ENCODE data around the gene PHF2. TPM values are rescaled to one million over a fixed set of nuclear protein-coding genes. Genes with fewer than 3 reads are reported as not detected.

Gene PHF2
- total RNA-seq, 6 experiments from 2014 or later, result 15.4 to 17.5 (median 16.6) TPM

GRCh38 chr9:93587651-93588347, 11.4 kb downstream of the PHF2 start:
- Mint-ChIP-seq H3K27ac (no peak overlapping the region), H3K4me1 (ENCODE audit: low read depth) (peaks cover 37% of the 10 kb centered on the region), H3K9me3 (peaks cover 24% of the 10 kb centered on the region), H3K4me3 (no peak overlapping the region), H3K36me3 (ENCODE audit: low read depth) (peaks cover 24% of the 10 kb centered on the region), H3K27me3 (ENCODE audit: insufficient read depth) (no peaks in the 10 kb centered on the region; the same call in 1 of the 2 replicates)
- peak; percentile 55 for TF ChIP-seq CTCF (IDR thresholded peaks at IDR 0.05)
- DNase-seq, result no peak

- peaks cover 17% of the 10 kb centered on the region for H3K9me3 Mint-ChIP-seq
- peaks cover 17% of the 10 kb centered on the region for H3K36me3 Mint-ChIP-seq (ENCODE audit: low read depth)
- H3K4me1 Mint-ChIP-seq (ENCODE audit: low read depth), result peaks cover 46% of the 10 kb centered on the region
- no peak for DNase-seq
- peak overlapping the region; percentile 67; the same call in 1 of the 2 replicates for H3K27ac Mint-ChIP-seq
- TF ChIP-seq CTCF (IDR thresholded peaks at IDR 0.05), result no peak
- no peaks in the 10 kb centered on the region; the same call in 1 of the 2 replicates for H3K27me3 Mint-ChIP-seq (ENCODE audit: insufficient read depth)
- peak overlapping the region; percentile 61; the same call in 1 of the 2 replicates for H3K4me3 Mint-ChIP-seq
These were observed 12.5 kb downstream of the PHF2 start for GRCh38 chr9:93588641-93589609.

- TF ChIP-seq CTCF (IDR thresholded peaks at IDR 0.05), result no peak
- peak overlapping the region; percentile 61 for H3K4me3 Mint-ChIP-seq
- peak overlapping the region; percentile 67 for H3K27ac Mint-ChIP-seq
- DNase-seq, result peak; percentile 50
- no peaks in the 10 kb centered on the region; the same call in 1 of the 2 replicates for H3K27me3 Mint-ChIP-seq (ENCODE audit: insufficient read depth)
- peaks cover 9% of the 10 kb centered on the region for H3K36me3 Mint-ChIP-seq (ENCODE audit: low read depth)
- H3K4me1 Mint-ChIP-seq (ENCODE audit: low read depth), result peaks cover 50% of the 10 kb centered on the region
- H3K9me3 Mint-ChIP-seq, result peaks cover 9% of the 10 kb centered on the region
These were observed 13.3 kb downstream of the PHF2 start for GRCh38 chr9:93589688-93590087.

- Mint-ChIP-seq H3K27me3 (ENCODE audit: insufficient read depth) (no peaks in the 10 kb centered on the region; the same call in 1 of the 2 replicates), H3K9me3 (no peaks in the 10 kb centered on the region), H3K36me3 (ENCODE audit: low read depth) (no peaks in the 10 kb centered on the region), H3K27ac (peak overlapping the region; percentile 43; the same call in 1 of the 2 replicates), H3K4me1 (ENCODE audit: low read depth) (peaks cover 50% of the 10 kb centered on the region), H3K4me3 (no peak overlapping the region)
- TF ChIP-seq CTCF (IDR thresholded peaks at IDR 0.05), result no peak
- no peak for DNase-seq
These were observed 14.3 kb downstream of the PHF2 start for GRCh38 chr9:93590609-93591234.

GRCh38 chr9:93591301-93592007, 15.1 kb downstream of the PHF2 start:
- Mint-ChIP-seq H3K27ac (no peak overlapping the region), H3K4me1 (ENCODE audit: low read depth) (peaks cover 50% of the 10 kb centered on the region), H3K4me3 (no peak overlapping the region), H3K36me3 (ENCODE audit: low read depth) (no peaks in the 10 kb centered on the region), H3K27me3 (ENCODE audit: insufficient read depth) (peaks cover 2% of the 10 kb centered on the region; the same call in 1 of the 2 replicates), H3K9me3 (no peaks in the 10 kb centered on the region)
- TF ChIP-seq CTCF (IDR thresholded peaks at IDR 0.05), result no peak
- DNase-seq, result no peak

Measured in HFFc6 (cell line).